Measurements from ENCODE around the gene ENGASE.

GRCh38 chr17:79070266-79070880, 4.3 kb upstream of the ENGASE start:
- TF ChIP-seq POLR2AphosphoS5 (IDR thresholded peaks at IDR 0.05; ENCODE audit: low read depth, low read length) (no peak), FOXP2 (optimal IDR thresholded peaks at IDR 0.05; ENCODE audit: borderline replicate concordance, extremely low read depth, extremely low read length, insufficient read depth) (no peak), REST (IDR thresholded peaks at IDR 0.05; ENCODE audit: insufficient read depth in 1 of 2, low read depth in 2 of 2, low read length in 2 of 2) (no peak), SIN3A (IDR thresholded peaks at IDR 0.05; ENCODE audit: borderline replicate concordance, insufficient read depth, low read length) (no peak)
